ENCODE data around the gene GOLGA6C.
"Not testable (repeated sequence)": the region's sequence is repeated elsewhere in the genome, so short reads cannot be mapped to it uniquely, and the experiment has no call there.

Gene GOLGA6C

GRCh38 chr15:75319231-75319897 lies 61.2 kb downstream of the GOLGA6C start:
- DNase-seq (ENCODE audit: low read depth): not testable (repeated sequence)
